Urothelium cell line (cell line): ENCODE results near the gene THOC6.

Source experiments
- DNase-seq: peaks from one replicate; pipeline ENCODE4 v3.0.0; 2011; ENCODE audit warnings: low spot score, mixed read lengths
- FAIRE-seq: peaks from 2 replicates; lab custom pipeline; 2011; peaks lifted over from hg19 to GRCh38; lab: Jason Lieb, UNC

Gene THOC6

GRCh38 chr16:3014971-3015370, 8.9 kb upstream of the THOC6 start:
- DNase-seq: no peak
- no peak for FAIRE-seq

GRCh38 chr16:3015865-3016521, 7.8 kb upstream of the THOC6 start:
- DNase-seq (no peak), FAIRE-seq (no peak)

DNA sequence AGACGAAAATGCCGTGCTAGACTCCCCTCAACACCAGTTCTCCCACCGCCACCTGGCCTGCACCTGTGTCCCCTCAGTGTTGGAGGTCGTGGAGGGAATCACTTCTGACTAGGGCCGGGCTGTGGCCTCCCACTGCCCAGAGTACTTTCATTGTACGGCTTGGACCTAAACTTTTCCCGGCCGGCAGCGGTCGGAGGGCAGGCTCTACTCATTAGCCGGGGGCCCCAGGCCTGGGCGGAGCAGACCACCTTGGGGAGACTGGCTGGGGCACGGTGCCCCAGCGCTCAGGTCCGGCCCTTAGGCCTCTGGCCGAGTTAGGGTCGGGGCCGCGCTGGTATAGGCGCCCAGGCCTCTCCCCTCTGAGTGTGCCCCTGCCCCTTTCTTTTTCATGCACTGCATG, 6.5 kb upstream of the THOC6 start:
- FAIRE-seq: no peak
- no peak for DNase-seq

- FAIRE-seq (no peak), DNase-seq (no peak)
Observed at GRCh38 chr16:3017794-3018506, 5.9 kb upstream of the THOC6 start, which contains the start of gene CLDN6. TSS of gene CLDN6 (minus strand) at chr16:3018183. CDS start at chr16:3016021, 2,162 bp downstream.

DNA sequence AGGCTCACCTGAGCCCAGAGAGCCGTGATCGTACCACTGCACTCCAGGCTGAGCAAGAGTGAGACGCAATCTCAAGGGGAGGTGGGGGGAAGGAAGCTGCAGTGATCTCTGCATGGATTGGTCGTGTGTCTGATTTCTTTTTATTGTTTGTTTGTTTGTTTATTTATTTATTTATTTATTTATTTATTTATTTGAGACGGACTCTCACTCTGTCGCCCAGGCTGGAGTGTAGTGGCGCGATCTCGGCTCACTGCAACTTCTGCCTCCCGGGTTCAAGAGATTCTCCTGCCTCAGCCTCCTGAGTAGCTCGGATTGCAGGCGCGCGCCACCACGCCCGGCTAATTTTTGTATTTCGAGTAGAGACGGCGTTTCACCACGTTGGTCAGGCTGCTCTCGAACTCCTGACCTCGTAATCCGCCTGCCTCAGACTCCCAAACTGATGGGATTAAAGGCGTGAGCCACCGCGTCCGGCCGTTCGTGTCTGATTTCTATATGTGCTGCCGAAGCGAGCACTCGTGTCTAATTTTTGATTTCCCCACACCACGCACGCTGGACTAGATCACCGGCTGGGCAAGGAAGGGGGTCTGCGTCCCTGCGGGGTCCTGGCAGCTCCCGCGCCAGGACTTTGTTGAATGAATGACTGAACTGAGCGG, 4.1 kb upstream of the THOC6 start:
- no peak for DNase-seq
- FAIRE-seq: no peak

DNA sequence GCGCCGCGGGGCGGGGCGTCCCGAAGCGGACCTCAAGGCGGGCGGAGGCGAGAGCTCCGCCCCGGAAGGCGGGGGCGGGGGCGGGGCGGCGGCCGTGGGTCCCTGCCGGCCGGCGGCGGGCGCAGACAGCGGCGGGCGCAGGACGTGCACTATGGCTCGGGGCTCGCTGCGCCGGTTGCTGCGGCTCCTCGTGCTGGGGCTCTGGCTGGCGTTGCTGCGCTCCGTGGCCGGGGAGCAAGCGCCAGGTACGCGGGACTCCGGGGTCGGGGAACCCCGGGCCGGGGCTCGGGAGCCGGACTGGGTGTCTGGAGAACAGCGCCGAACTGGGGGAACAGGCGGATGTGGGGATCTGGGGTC, 3.6 kb upstream of the THOC6 start, which contains the start of gene TNFRSF12A:
TNFRSF12A (plus strand) TSS at position 122 of the 357 bp plus-strand sequence; CDS start at position 152, 30 bp downstream.
- DNase-seq: peak; percentile 90
- peak; percentile 32 for FAIRE-seq

DNA sequence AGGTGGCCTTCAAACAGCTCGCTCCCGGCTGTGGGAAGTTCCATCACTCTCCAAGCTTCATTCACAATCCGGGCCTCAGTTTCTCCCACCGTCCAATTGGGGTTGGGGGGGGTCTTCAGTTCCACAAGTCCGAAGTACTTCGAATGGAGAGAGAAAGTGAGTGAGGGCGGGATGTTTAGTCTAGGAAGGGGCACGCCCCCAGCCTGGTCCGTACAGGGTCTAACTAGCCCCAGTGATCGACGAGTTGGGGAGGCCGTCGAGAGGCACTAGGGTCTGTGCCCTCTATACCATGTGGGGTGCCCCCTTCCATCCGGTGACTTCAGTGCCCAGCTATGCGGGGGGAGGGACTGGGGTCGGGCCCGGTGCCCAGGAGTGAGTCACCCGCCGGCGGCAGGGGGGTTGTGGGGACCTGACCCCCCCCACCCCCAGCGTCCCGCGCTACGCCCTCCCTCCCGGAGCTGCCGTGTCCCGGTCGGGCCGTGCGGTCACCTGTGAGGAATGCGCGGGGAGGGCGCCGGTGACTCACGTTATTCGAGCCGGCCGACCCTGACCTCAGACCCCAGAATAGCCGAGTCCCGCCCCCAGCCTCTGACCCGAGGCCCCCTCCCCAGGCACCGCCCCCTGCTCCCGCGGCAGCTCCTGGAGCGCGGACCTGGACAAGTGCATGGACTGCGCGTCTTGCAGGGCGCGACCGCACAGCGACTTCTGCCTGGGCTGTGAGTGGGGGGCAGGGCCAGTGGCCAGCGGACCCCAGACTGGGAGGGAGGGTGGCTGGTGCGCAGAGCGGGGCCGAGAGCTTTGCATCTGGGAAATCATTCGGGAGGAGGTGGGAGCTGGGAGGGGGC, 3.0 kb upstream of the THOC6 start:
- peak; percentile 97 for FAIRE-seq
- DNase-seq: peak; percentile 92

- peak; percentile 85 for DNase-seq
- peak; percentile 79 for FAIRE-seq
Observed at GRCh38 chr16:3021449-3022207, 2.2 kb upstream of the THOC6 start.

GRCh38 chr16:3022208-3022683, 1.6 kb upstream of the THOC6 start:
- peak; percentile 32 for FAIRE-seq

DNA sequence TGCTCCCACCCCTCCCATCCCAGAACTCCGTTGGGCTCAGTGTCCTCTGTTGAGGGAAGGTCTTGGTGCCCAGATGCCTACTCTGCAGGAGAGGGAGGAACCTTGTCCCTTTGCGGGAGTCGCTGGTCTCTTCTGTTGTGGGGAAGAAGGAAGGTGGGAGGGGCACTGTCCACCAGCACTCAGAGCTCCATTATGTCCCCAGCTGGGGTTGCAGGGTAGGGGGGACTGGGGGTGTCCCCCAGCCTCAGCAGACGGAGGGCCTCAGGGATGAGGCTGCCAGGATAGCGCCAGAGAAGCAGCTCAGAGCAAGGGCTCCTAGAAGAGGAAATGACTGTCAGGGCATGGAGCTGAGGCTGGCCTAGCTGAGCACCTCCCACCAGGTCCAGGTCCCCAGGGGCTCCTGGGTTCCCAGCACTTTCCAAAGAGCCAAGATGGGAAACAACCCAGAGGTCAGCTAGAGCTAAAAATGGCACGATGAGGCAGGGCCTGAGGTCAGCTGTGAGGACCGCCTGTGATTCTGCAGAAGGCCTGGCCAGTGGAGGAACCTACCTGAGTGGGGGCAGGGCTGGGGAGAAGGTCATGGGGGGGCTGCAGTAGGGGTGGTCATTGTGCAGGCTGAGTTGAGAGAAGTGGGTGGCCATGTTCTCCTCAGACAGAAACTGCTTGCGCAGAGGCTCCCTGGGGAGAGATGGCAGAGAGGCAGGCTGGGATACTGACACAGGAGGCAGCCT, 986 bp upstream of the THOC6 start:
- FAIRE-seq (no peak), DNase-seq (no peak)

More at GRCh38 chr16:3022208-3022683, 1.6 kb upstream of the THOC6 start:
- peak; percentile 83 for DNase-seq

DNA sequence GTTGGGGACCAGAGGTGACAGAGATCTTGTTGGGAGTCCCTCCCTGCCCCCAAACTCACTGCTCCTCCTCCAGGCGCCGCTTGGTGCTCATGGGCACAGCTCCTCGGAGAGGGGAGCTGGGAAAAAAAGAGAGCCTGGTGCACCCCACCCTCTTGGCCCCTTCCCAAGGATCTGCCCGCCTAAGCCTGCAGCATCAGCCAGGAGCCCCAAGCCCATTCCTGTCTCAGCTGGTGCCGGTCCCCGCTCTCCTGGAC, 493 bp upstream of the THOC6 start:
- no peak for FAIRE-seq
- peak; percentile 61 for DNase-seq

DNA sequence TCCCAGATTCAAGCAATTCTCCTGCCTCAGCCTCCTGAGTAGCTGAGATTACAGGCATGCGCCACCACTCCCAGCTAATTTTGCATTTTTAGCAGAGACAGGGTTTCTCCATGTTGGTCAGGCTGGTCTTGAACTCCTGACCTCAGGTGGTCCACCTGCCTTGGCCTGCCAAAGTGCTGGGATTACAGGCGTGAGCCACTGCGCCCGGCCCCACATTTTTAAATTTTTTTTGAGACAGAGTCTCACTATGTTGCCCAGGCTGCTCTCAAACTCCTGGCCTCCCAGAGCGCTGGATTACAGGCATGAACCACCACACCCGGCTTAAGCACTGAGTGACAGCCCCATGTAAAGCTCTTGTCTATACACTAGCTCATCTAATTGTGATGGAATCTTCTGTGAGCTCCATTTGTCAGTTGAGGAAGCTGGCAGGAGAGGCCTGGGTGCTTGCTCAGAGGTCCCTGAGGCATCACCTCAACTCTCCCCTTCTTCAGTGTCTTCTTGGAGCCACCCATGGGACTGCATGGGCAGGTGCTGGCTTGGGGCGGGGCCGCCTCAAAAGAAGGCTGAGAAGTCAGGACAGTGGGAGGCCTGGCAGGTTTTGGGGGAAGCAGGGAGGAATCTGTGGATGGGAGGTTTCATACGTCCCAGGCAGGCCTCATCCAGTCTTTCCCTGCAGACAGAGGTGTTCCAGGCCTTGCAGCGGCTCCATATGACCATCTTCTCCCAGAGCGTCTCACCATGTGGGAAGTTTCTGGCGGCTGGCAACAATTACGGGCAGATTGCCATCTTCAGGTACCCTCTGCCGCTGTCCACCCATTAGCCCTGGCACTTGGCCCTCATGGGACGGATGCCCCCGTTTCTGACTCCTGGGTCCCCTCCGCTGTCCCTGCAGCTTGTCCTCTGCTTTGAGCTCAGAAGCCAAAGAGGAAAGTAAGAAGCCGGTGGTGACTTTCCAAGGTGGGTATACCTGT, 1.5 kb downstream of the THOC6 start:
- DNase-seq: no peak
- FAIRE-seq: no peak

GRCh38 chr16:3026003-3026378, 2.2 kb downstream of the THOC6 start:
- no peak for DNase-seq
- FAIRE-seq: no peak

DNA sequence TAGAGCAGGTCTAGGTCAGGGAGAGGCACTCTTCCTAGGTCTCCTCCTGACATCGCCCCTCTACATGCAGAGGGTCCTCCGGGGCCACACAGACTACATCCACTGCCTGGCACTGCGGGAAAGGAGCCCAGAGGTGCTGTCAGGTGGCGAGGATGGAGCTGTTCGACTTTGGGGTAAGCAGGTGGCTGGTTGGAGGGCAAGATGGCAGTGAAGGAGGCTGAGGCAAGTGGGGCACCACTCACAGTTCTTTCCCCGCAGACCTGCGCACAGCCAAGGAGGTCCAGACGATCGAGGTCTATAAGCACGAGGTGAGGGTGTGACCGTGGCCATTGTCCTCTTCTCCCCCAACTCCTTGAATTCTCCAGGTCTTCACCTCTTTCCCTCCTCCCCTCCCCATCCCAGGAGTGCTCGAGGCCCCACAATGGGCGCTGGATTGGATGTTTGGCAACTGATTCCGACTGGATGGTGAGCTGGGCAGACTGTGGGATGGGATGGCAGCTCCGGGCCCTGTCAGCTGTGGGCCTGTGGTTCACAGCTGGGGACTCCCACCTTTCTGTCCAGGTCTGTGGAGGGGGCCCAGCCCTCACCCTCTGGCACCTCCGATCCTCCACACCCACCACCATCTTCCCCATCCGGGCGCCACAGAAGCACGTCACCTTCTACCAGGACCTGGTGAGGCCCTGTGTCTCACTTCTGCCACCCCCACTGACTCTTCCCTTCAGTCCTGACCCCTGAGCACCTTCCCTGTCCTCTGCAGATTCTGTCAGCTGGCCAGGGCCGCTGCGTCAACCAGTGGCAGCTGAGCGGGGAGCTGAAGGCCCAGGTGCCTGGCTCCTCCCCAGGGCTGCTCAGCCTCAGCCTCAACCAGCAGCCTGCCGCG, 3.0 kb downstream of the THOC6 start:
- FAIRE-seq (no peak), DNase-seq (no peak)

GRCh38 chr16:3027489-3027795, 3.6 kb downstream of the THOC6 start:
- DNase-seq (no peak), FAIRE-seq (no peak)

- FAIRE-seq (no peak), DNase-seq (peak; percentile 86)
Observed at GRCh38 chr16:3027983-3028715, 4.3 kb downstream of the THOC6 start.

- FAIRE-seq: no peak
- DNase-seq: no peak
Observed at GRCh38 chr16:3028716-3029319, 5.0 kb downstream of the THOC6 start.
